Panc1 (cell line): ENCODE data around the gene NPHP4. TPM values are rescaled to one million over a fixed set of nuclear protein-coding genes. Genes with fewer than 3 reads are reported as not detected.

ENCODE experiments used
- ATAC-seq: fragments of 200-7000 bp; cut with Tn5 transposase; 2 replicates; pipeline ENCODE4 v1.9.1; 2020; ENCODE audit warnings: mild to moderate bottlenecking, moderate library complexity
- BruUV-seq: library from RNA; stranded (reverse); fragments of 400-500 nt; replicated peaks from 2 replicates; lab custom pipeline; 2021; lab: Mats Ljungman, UMichigan
- CTCF ChIA-PET: fragments of 300-600 bp; sonication (Branson Sonifier 250); formaldehyde crosslinking; loops from one replicate; lab custom pipeline; 2022; ENCODE audit warnings: antibody characterized with exemption; lab: Charles Lee
- POLR2A ChIA-PET: fragments of 300-600 bp; sonication (Branson Sonifier 250); formaldehyde crosslinking; loops from one replicate; lab custom pipeline; 2022; ENCODE audit warnings: antibody characterized with exemption; lab: Charles Lee
- DNase-seq: peaks from one replicate; pipeline ENCODE4 v3.0.0-alpha.2; 2010; ENCODE audit warnings: low read depth, low spot score
- H3K27ac ChIP-seq: 2 replicates; pipeline ENCODE4 v1.5.1; 2011; ENCODE audit warnings: mild to moderate bottlenecking, low read length, inconsistent platforms
- H3K27me3 ChIP-seq: fragments of 200-500 bp; sonication (Bioruptor generic); 2 replicates; pipeline ENCODE4 v1.6.0; 2014; ENCODE audit warnings: low read length, inconsistent platforms; ENCODE audit not compliant: control insufficient read depth, insufficient read depth
- H3K36me3 ChIP-seq: fragments of 200-500 bp; sonication (Bioruptor generic); 2 replicates; pipeline ENCODE4 v1.5.1; 2014; ENCODE audit warnings: inconsistent platforms, mild to moderate bottlenecking, low read length, moderate library complexity; ENCODE audit not compliant: control insufficient read depth, insufficient read depth
- H3K4me1 ChIP-seq: 2 replicates; pipeline ENCODE4 v1.5.1; 2011; ENCODE audit warnings: inconsistent platforms, mild to moderate bottlenecking, low read length, moderate library complexity; ENCODE audit not compliant: control insufficient read depth, insufficient read depth
- H3K4me3 ChIP-seq, 2 experiments: 2 replicates each; pipeline ENCODE4 v1.5.1; 2011 to 2012; ENCODE audit warnings: low read depth in 2 of 2, low read length in 2 of 2, mild to moderate bottlenecking in 2 of 2, inconsistent platforms in 1 of 2, moderate library complexity in 1 of 2
- H3K9me3 ChIP-seq: fragments of 200-500 bp; sonication (Bioruptor generic); 2 replicates; pipeline ENCODE4 v1.5.1; 2014; ENCODE audit warnings: low read depth, mild to moderate bottlenecking, inconsistent platforms, low read length, moderate library complexity; ENCODE audit not compliant: control insufficient read depth, insufficient read depth
- CTCF ChIP-seq: fragments of 450-650 bp; IDR thresholded peaks from 2 replicates; pipeline ENCODE4 v1.5.1; 2017; ENCODE audit warnings: mild to moderate bottlenecking
- POLR2AphosphoS5 ChIP-seq: IDR thresholded peaks from 2 replicates; pipeline ENCODE4 v1.6.1; 2012; ENCODE audit warnings: mild to moderate bottlenecking, low read depth, low read length, moderate library complexity
- REST ChIP-seq, 2 experiments: IDR thresholded peaks; 2 replicates each; pipeline ENCODE4 v1.6.1; 2011 to 2012; ENCODE audit warnings: low read depth in 2 of 2, control low read depth in 1 of 2, low read length in 1 of 2, mild to moderate bottlenecking in 1 of 2, moderate library complexity in 1 of 2; ENCODE audit not compliant: insufficient read depth in 1 of 2
- SIN3A ChIP-seq: IDR thresholded peaks from 2 replicates; pipeline ENCODE4 v1.6.1; 2012; ENCODE audit warnings: low read depth, mild to moderate bottlenecking, low read length, moderate library complexity, borderline replicate concordance; ENCODE audit not compliant: insufficient read depth
- TCF7L2 ChIP-seq: IDR thresholded peaks from 2 replicates; pipeline ENCODE4 v1.6.1; 2011; ENCODE audit warnings: mild to moderate bottlenecking, low read depth, low read length, inconsistent platforms
- in situ Hi-C: cut with HindIII; loops from 2 replicates; pipeline ENCODE4 v1.10.0; 2016; ENCODE audit warnings: low sequenced_read_pairs, low pct_unique_long_range_greater_than_20kb
- intact Hi-C: fragments of 100-400 bp; cut with micrococcal nuclease; formaldehyde crosslinking; loops from one replicate; pipeline ENCODE4 v1.10.0; 2022; ENCODE audit not compliant: unreplicated experiment
- total RNA-seq: library from RNA; stranded (reverse); gene quantifications from one replicate; pipeline ENCODE4 v1.2.1, GENCODE V29; 2021; ENCODE audit not compliant: unreplicated experiment

Gene NPHP4
- total RNA-seq, 1 experiment from 2014 or later = 20.1 TPM

GRCh38 chr1:6011161-6011945 lies 19.1 kb upstream of the NPHP4 start:
- POLR2A ChIA-PET = no interaction called here
- no TSS peak for BruUV-seq
- DNase-seq (no peak), ATAC-seq (no peak)
- Histone ChIP-seq H3K36me3 (no peaks in the 10 kb centered on the region), H3K27ac (no peak overlapping the region), H3K27me3 (no peaks in the 10 kb centered on the region), H3K4me1 (no peaks in the 10 kb centered on the region), H3K4me3 (no peak overlapping the region), H3K9me3 (no peaks in the 10 kb centered on the region)
- in situ Hi-C loops (no loop called here), intact Hi-C loops (no loop called here)
- CTCF ChIA-PET = no interaction called here
- TF ChIP-seq CTCF = no peak
- TF ChIP-seq REST (IDR thresholded peaks at IDR 0.05; ENCODE audit: insufficient read depth in 1 of 2, low read depth in 2 of 2, low read length in 1 of 2) = no peak

GRCh38 chr1:6010554-6010953 lies 18.3 kb upstream of the NPHP4 start:
- no peak overlapping the region for H3K4me3 ChIP-seq
- DNase-seq = no peak
- CTCF ChIA-PET = no interaction called here
- ATAC-seq = no peak
- no peaks in the 10 kb centered on the region for H3K27me3 ChIP-seq
- H3K4me1 ChIP-seq = no peaks in the 10 kb centered on the region
- intact Hi-C loops = no loop called here
- BruUV-seq = no TSS peak
- no peaks in the 10 kb centered on the region for H3K36me3 ChIP-seq
- no peak for TF ChIP-seq POLR2AphosphoS5
- no peak for TF ChIP-seq SIN3A
- TF ChIP-seq REST (IDR thresholded peaks at IDR 0.05; ENCODE audit: insufficient read depth in 1 of 2, low read depth in 2 of 2, low read length in 1 of 2) = no peak
- TF ChIP-seq TCF7L2 = no peak
- in situ Hi-C loops = no loop called here
- no peak overlapping the region for H3K27ac ChIP-seq
- POLR2A ChIA-PET = no interaction called here
- no peaks in the 10 kb centered on the region for H3K9me3 ChIP-seq
